Pancreas (tissue), 10 donors: ENCODE measurements around the gene AP3B1. TPM values are rescaled to one million over a fixed set of nuclear protein-coding genes. Genes with fewer than 3 reads are reported as not detected.
A peak's percentile ranks its signal among the peaks of the same experiment; 100 is the strongest.

Source experiments
- ATAC-seq, 4 donors: fragments of 200-7000 bp; cut with Tn5 transposase; one replicate each; pipeline versions ENCODE4 v1.8.0 to v1.9.1; 2020; ENCODE audit warnings: mild to moderate bottlenecking in 4 of 4, moderate library complexity in 4 of 4
- DNase-seq, 6 donors: peaks; one replicate each; pipeline ENCODE4 v3.0.0-alpha.2; 2020
- FAIRE-seq: peaks from 2 replicates; lab custom pipeline; 2012; peaks lifted over from hg19 to GRCh38; lab: Jason Lieb, UNC
- H3K27ac ChIP-seq, 4 donors: fragments of 200-600 bp; sonication (generic); 1 replicate in 3 of 4; 2 replicates in 1 of 4; pipeline versions ENCODE4 v1.5.0 to v1.8.0; 2020
- H3K27me3 ChIP-seq, 4 donors: fragments of 200-600 bp; one replicate each; pipeline ENCODE4 v1.8.0; 2021
- H3K36me3 ChIP-seq, 3 donors: fragments of 200-600 bp; sonication (generic) in 1 of 3; one replicate each; pipeline versions ENCODE4 v1.5.0 to v1.8.0; 2020 to 2021
- H3K4me1 ChIP-seq, 3 donors: fragments of 200-600 bp; one replicate each; pipeline ENCODE4 v1.8.0; 2021
- H3K4me3 ChIP-seq, 4 donors: fragments of 200-600 bp; sonication (generic) in 2 of 4; one replicate each; pipeline versions ENCODE4 v1.5.0 to v1.8.0; 2020 to 2021
- H3K9me3 ChIP-seq, 4 donors: fragments of 200-600 bp; one replicate each; pipeline ENCODE4 v1.8.0; 2021
- WGBS, 2 donors: extraction: QIAGEN DNeasy Blood & Tissue Kit; methylation state at CpG; one replicate each; pipeline ENCODE4 v1.1.7; 2013; 5-methylcytosine and 5-hydroxymethylcytosine counted together
- intact Hi-C, 3 donors: fragments of 100-400 bp; cut with DNase I; formaldehyde crosslinking; loops; one replicate each; pipeline versions ENCODE4 v1.11.1 to v1.14.2; 2022
- polyA plus RNA-seq, 2 donors: library from polyadenylated mRNA; stranded (reverse); fragments of 200-250 nt; gene quantifications; one replicate each; pipeline ENCODE4 v1.2.3, GENCODE V29; 2013
- total RNA-seq, 6 donors: library from RNA; stranded (reverse); fragmentation: NEBNext Ultra II Directional in 4 of 6; extraction: Animal tissue kit (Norgen Biotek cat#: 25700) in 4 of 6; gene quantifications; one replicate each; pipeline versions ENCODE4 v1.2.1 to v1.2.4, GENCODE V29; 2021 to 2023
- TF ChIP-seq, protein P1 (sequence below), 4 donors: fragments of 200-600 bp; sonication (generic) in 3 of 4; IDR thresholded peaks; one replicate each; pipeline versions ENCODE4 v1.5.0 to v1.8.0; 2021; ENCODE audit warnings: antibody characterized with exemption in 4 of 4
- donor health status: healthy with polysubstance abuse.
- donor health status: DM: no; HTN: no; CAD: no; lungs with moderate emphysema.
- donor health status: DM: no; HTN: no; CAD: no.
- donor health status: control.
- donor health status: control.
- donor health status: Bipolar disorder and iron deficiency.
- donor health status: DM: yes; HTN: yes; CAD: no.
- donor health status: DM: no; HTN: no; CAD: no.
- donor health status: DM: no; HTN: no; CAD: no.
- donor health status: DM: yes; HTN: yes; CAD: no.

Gene AP3B1
- total and polyA plus RNA-seq, 8 donors, result 11.9 to 26.0 (median 18.2) TPM

DNA sequence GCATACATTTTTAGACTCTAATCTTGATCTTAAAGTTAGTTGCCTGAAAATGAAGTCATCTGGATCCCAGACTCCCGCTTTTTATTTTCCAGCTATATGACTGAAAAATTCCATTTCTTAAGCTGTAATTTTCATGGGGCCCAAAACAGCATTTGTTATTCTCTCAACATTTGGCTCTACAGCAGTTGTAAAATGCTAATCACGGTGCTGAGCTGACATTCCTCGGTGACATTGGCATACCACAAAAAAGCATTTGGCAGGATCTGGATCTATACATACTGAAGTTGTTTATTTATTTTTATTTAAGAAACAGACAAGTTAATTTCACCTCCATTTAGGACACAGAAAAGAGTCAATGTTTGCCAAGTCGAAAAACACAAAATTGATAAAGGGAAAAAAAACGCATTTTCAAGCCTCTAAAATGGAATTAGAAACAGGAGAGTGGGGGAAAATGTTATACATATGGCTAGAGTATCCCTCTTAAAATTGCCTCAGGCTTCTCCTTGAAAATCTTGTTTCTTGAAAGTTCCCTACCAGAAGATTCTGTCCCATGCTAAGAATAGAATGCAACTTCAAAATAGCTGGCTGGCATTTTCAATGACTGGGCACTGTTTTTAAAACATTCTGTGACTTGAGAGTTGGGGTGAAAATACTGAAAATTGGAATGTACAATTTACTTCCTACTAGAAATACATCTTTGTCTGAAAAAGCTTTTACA lies 310.9 kb downstream of the AP3B1 start:
- no peaks in the 10 kb centered on the region for H3K9me3 ChIP-seq
- ATAC-seq, result no peak
- no peaks in the 10 kb centered on the region for H3K27me3 ChIP-seq
- H3K4me1 ChIP-seq, result no peaks in the 10 kb centered on the region
- H3K4me3 ChIP-seq, result no peak overlapping the region
- no peak overlapping the region for H3K27ac ChIP-seq
- FAIRE-seq, result no peak
- WGBS, 2 donors, result 72 to 80% methylated on average over 5 of the region's 5 CpGs
- DNase-seq, result no peak
- TF ChIP-seq, protein P1, sequence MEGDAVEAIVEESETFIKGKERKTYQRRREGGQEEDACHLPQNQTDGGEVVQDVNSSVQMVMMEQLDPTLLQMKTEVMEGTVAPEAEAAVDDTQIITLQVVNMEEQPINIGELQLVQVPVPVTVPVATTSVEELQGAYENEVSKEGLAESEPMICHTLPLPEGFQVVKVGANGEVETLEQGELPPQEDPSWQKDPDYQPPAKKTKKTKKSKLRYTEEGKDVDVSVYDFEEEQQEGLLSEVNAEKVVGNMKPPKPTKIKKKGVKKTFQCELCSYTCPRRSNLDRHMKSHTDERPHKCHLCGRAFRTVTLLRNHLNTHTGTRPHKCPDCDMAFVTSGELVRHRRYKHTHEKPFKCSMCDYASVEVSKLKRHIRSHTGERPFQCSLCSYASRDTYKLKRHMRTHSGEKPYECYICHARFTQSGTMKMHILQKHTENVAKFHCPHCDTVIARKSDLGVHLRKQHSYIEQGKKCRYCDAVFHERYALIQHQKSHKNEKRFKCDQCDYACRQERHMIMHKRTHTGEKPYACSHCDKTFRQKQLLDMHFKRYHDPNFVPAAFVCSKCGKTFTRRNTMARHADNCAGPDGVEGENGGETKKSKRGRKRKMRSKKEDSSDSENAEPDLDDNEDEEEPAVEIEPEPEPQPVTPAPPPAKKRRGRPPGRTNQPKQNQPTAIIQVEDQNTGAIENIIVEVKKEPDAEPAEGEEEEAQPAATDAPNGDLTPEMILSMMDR (IDR thresholded peaks at IDR 0.05), result no peak
- no peaks in the 10 kb centered on the region for H3K36me3 ChIP-seq
- intact Hi-C loops, result no loop called here

DNA sequence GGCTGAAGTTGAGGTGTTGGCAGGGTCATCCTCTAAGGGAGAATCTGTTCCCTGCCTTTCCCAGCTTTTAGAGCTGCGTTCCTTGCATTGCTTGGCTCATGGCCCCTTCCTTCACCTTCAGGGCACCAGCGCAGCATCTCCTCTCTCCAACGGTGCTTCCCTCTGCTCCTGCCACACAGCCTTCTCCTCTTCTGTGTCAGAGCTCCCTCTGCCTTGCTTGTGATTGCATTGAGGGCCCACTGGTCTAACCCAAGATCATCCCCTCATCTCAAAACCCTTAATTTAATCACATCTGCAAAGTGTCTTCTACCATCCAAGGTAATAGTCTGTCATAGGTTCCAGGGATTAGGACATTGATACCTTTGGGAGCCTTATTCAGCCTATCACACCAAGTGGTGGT lies 312.7 kb downstream of the AP3B1 start:
- FAIRE-seq, result no peak
- DNase-seq, result no peak
- ATAC-seq, result no peak
- H3K36me3 ChIP-seq, result no peaks in the 10 kb centered on the region
- H3K27me3 ChIP-seq, result no peaks in the 10 kb centered on the region
- H3K4me3 ChIP-seq, result no peak overlapping the region
- no peaks in the 10 kb centered on the region for H3K4me1 ChIP-seq
- intact Hi-C loops, result no loop called here
- H3K27ac ChIP-seq, result no peak overlapping the region
- TF ChIP-seq, protein P1 (IDR thresholded peaks at IDR 0.05), result no peak
- no peaks in the 10 kb centered on the region for H3K9me3 ChIP-seq
- WGBS, 2 donors, result 80 to 84% methylated on average over 3 of the region's 3 CpGs

DNA sequence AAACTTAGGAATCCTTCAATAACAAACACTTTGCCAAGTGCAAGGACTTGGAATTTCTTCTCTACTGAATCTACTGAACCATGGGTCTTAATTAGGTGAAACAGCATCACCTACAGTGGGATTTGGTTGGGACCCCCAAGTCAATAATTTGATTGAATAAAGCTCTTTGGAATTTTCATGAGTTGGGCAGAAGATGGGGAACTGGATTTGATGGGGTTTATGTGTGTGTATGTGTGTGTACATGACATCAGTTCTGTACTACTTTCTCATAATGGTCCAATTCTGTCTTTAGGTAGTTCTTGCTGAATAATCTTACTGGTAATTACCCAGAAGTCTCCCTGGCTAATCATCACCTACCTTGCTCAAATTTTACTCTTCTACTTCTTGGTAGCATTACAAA lies 319.9 kb downstream of the AP3B1 start:
- Histone ChIP-seq H3K4me3 (no peak overlapping the region), H3K9me3 (no peaks in the 10 kb centered on the region), H3K4me1 (peaks cover 0 to 5% (median 4%) of the 10 kb centered on the region in 3 donors), H3K36me3 (no peaks in the 10 kb centered on the region), H3K27me3 (peaks cover 0 to 28% (median 3%) of the 10 kb centered on the region in 4 donors), H3K27ac (no peak overlapping the region)
- DNase-seq (no peak), ATAC-seq (no peak), FAIRE-seq (no peak)
- TF ChIP-seq, protein P1 (IDR thresholded peaks at IDR 0.05), result no peak
- intact Hi-C loops, result no loop called here

GRCh38 chr5:77973253-77973609 lies 321.3 kb downstream of the AP3B1 start:
- H3K36me3 ChIP-seq, result no peaks in the 10 kb centered on the region
- intact Hi-C loops, result no loop called here
- no peak for FAIRE-seq
- peaks cover 0 to 28% (median 3%) of the 10 kb centered on the region in 4 donors for H3K27me3 ChIP-seq
- ATAC-seq, result peak in 2 of 4 donors; percentile 35 to 38
- H3K4me1 ChIP-seq, result peaks cover 0 to 5% (median 4%) of the 10 kb centered on the region in 3 donors
- no peak overlapping the region for H3K27ac ChIP-seq
- DNase-seq, result no peak
- TF ChIP-seq, protein P1 (IDR thresholded peaks at IDR 0.05), result no peak
- WGBS, 2 donors, result 13 to 20% methylated on average over 19 of the region's 19 CpGs
- no peaks in the 10 kb centered on the region for H3K9me3 ChIP-seq
- peak overlapping the region in 1 of 4 donors; percentile 39 for H3K4me3 ChIP-seq
